K562 (cell line): ENCODE measurements around the gene IBA57. TPM values are rescaled to one million over a fixed set of nuclear protein-coding genes. Genes with fewer than 3 reads are reported as not detected.

Source experiments
- AFF1 ChIP-seq, 2 experiments: fragments of 450-650 bp; IDR thresholded peaks; 2 replicates each; pipeline ENCODE4 v1.6.1; 2018; ENCODE audit warnings: mild to moderate bottlenecking in 2 of 2, low read depth in 1 of 2; ENCODE audit not compliant: partially characterized antibody in 2 of 2
- ARID3A ChIP-seq: IDR thresholded peaks from 2 replicates; pipeline ENCODE4 v1.6.1; 2012; ENCODE audit warnings: low read depth, low read length, improper control_type of control experiment, borderline replicate concordance
- E2F6 ChIP-seq, 2 experiments: IDR thresholded peaks; 2 replicates each; pipeline ENCODE4 v1.6.1; 2011; ENCODE audit warnings: borderline replicate concordance in 1 of 2, control low read depth in 1 of 2, low read depth in 1 of 2, low read length in 1 of 2, mild to moderate bottlenecking in 1 of 2, mixed read lengths in 1 of 2, moderate library complexity in 1 of 2; ENCODE audit not compliant: insufficient read depth in 1 of 2, insufficient read length in 1 of 2, poor library complexity in 1 of 2, severe bottlenecking in 1 of 2; ENCODE audit errors: extremely low read depth in 1 of 2
- ETV6 ChIP-seq, 3 experiments: fragments of 150-350 bp in 1 of 3; sonication (generic) in 1 of 3; formaldehyde crosslinking in 1 of 3; IDR thresholded peaks; 2 replicates each; pipeline versions ENCODE4 v1.6.1 to v1.8.0; 2014 to 2022; ENCODE audit warnings: borderline replicate concordance in 2 of 3, low read depth in 2 of 3, antibody characterized with exemption in 1 of 3, low read length in 1 of 3, mild to moderate bottlenecking in 1 of 3, missing genetic modification reagents in 1 of 3
- POLR3A ChIP-seq: IDR thresholded peaks from 2 replicates; pipeline ENCODE4 v1.6.1; 2011; ENCODE audit warnings: borderline replicate concordance, mild to moderate bottlenecking, moderate library complexity; ENCODE audit not compliant: insufficient read length, insufficient read depth; ENCODE audit errors: extremely low read depth
- TRIM28 ChIP-seq: fragments of 450-650 bp; IDR thresholded peaks from 2 replicates; pipeline ENCODE4 v1.6.1; 2017
- ZC3H8 ChIP-seq: fragments of 450-650 bp; IDR thresholded peaks from 2 replicates; pipeline ENCODE4 v1.6.1; 2017
- polyA plus RNA-seq, 8 experiments: library from polyadenylated mRNA; depleted of rRNA in 4 of 8; stranded (reverse) in 5 of 8; unstranded in 3 of 8; fragments of >200 nt; fragmentation: Nextera tagmentation in 2 of 8; fragmentation: Illumina TruSeq in 1 of 8; extraction: Ambion mirVana in 2 of 8; extraction: Trizol in 1 of 8; gene quantifications; 2 replicates each; pipeline versions ENCODE4 v1.2.1 to v1.2.3, GENCODE V29; 2011 to 2014; ENCODE audit warnings: inconsistent platforms in 1 of 8, missing spikeins in 1 of 8
- total RNA-seq, 7 experiments: library from RNA; depleted of rRNA in 6 of 7; stranded (reverse); fragments of >200 nt in 6 of 7; fragmentation: Illumina TruSeq in 2 of 7; extraction: Trizol in 2 of 7; gene quantifications; 2 replicates each; pipeline versions ENCODE4 v1.2.1 to v1.2.3, GENCODE V29; 2011 to 2021; ENCODE audit warnings: low replicate concordance in 1 of 7

IBA57 gene
- total and polyA plus RNA-seq, 9 of the 15 experiments (the other 6 are each of a cell fraction or from before 2014, with no cell fraction given), result 0.77 to 15.5 (median 2.7) TPM

- peak in 1 of 2 experiments; percentile 51 for TF ChIP-seq AFF1 (IDR thresholded peaks at IDR 0.05; ENCODE audit: low read depth in 1 of 2, partially characterized antibody in 2 of 2)
- no peak for TF ChIP-seq ETV6 (IDR thresholded peaks at IDR 0.05; ENCODE audit: borderline replicate concordance in 1 of 2, low read depth in 2 of 2, low read length in 1 of 2)
- TF ChIP-seq ETV6 (CRISPR knock-in tag; IDR thresholded peaks at IDR 0.05; ENCODE audit: borderline replicate concordance), result no peak
- no peak for TF ChIP-seq POLR3A
- no peak for TF ChIP-seq ARID3A
- TF ChIP-seq ZC3H8, result no peak
- TF ChIP-seq TRIM28, result 0 out of 2 replicates have a peak, but pooled peaks have one; percentile 66
- peak in 1 of 2 experiments; percentile 17 for TF ChIP-seq E2F6 (IDR thresholded peaks at IDR 0.05; ENCODE audit: borderline replicate concordance in 1 of 2, extremely low read depth in 1 of 2, insufficient read depth in 1 of 2, insufficient read length in 1 of 2, low read depth in 1 of 2, low read length in 1 of 2, poor library complexity in 1 of 2, severe bottlenecking in 1 of 2)
Measured at GRCh38 chr1:228145463-228146416, 19.9 kb upstream of the IBA57 start (continued).
